ENCODE results near the gene HEXIM2.

DNA sequence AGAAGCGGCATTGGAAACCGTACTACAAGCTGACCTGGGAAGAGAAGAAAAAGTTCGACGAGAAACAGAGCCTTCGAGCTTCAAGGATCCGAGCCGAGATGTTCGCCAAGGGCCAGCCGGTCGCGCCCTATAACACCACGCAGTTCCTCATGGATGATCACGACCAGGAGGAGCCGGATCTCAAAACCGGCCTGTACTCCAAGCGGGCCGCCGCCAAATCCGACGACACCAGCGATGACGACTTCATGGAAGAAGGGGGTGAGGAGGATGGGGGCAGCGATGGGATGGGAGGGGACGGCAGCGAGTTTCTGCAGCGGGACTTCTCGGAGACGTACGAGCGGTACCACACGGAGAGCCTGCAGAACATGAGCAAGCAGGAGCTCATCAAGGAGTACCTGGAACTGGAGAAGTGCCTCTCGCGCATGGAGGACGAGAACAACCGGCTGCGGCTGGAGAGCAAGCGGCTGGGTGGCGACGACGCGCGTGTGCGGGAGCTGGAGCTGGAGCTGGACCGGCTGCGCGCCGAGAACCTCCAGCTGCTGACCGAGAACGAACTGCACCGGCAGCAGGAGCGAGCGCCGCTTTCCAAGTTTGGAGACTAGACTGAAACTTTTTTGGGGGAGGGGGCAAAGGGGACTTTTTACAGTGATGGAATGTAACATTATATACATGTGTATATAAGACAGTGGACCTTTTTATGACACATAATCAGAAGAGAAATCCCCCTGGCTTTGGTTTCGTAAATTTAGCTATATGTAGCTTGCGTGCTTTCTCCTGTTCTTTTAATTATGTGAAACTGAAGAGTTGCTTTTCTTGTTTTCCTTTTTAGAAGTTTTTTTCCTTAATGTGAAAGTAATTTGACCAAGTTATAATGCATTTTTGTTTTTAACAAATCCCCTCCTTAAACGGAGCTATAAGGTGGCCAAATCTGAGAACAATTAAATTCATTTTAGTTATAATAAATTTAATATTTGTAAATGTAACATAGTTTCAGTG is 11.7 kb upstream of the HEXIM2 start:
- TF ChIP-seq CTCF (IDR thresholded peaks at IDR 0.05) (no peak), EP300 (IDR thresholded peaks at IDR 0.05) (no peak)

All from gastroesophageal sphincter (tissue), 3 donors.